ENCODE results near the gene FNDC7.
"Not testable (repeated sequence)": the region's sequence is repeated elsewhere in the genome, so short reads cannot be mapped to it uniquely, and the experiment has no call there.

FNDC7 gene

DNA sequence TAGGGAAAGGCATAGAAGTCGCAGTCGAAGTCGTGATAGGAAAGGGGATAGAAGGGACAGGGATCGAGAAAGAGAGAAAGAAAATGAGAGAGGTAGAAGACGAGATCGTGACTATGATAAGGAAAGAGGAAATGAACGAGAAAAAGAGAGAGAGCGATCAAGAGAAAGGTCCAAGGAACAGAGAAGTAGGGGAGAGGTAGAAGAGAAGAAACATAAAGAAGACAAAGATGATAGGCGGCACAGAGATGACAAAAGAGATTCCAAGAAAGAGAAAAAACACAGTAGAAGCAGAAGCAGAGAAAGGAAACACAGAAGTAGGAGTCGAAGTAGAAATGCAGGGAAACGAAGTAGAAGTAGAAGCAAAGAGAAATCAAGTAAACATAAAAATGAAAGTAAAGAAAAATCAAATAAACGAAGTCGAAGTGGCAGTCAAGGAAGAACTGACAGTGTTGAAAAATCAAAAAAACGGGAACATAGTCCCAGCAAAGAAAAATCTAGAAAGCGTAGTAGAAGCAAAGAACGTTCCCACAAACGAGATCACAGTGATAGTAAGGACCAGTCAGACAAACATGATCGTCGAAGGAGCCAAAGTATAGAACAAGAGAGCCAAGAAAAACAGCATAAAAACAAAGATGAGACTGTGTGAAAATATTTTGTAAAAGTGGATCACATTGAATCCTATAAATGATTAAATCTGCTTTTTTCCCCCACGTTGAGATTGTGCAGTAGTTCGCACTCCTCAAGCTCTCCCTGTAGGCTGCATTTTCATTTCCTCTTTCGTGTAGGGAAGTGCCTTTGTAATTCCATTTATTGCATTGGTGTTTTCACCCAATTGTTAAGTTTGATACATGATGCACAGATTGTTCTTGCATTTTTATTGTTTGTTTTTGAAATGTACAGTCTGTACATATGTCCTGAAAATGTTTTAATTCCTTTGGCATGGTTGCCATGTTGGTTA lies 13.1 kb upstream of the FNDC7 start:
- DNase-seq (ENCODE audit: low read depth), result no peak
- TF ChIP-seq CTCF (conservative IDR thresholded peaks at IDR 0.05; ENCODE audit: low read length), result no peak
- H3K4me3 ChIP-seq (ENCODE audit: low read length), result no peak overlapping the region

DNA sequence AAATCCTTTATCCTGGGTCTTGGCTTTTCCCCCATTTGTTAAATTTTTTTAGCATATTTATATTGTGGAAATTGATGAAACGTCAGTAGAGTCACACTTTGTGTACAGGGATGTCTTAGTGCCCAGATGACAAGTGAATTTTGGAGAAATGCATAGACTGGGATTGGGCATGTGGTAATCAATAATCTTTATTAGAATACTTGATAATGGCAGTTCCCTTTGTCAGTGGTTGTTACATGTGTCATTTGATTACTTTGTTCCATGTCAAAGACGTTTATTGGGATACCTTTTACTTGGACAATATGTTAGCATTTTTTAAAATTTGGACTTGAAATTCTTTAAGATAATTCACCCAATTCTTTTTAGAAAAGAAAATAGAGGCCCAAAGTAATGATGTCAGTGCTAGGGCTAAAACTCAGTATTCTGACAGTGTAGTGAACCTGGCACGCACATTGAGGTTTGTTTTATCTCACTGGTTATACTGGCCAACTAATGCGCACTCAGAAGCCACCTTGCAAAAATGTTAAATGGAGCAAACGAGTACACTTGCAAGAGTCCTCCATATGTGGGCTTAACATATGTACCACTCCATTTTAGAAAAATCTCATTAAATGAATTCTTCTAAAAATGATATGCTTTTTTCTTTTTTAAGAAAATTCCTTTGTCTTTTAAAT lies 11.4 kb upstream of the FNDC7 start:
- TF ChIP-seq CTCF (conservative IDR thresholded peaks at IDR 0.05; ENCODE audit: low read length), result no peak

GRCh38 chr1:108702109-108702508 lies 10.6 kb upstream of the FNDC7 start:
- not testable (repeated sequence) for H3K4me3 ChIP-seq (ENCODE audit: low read length)

More for the DNA sequence above, 11.4 kb upstream of the FNDC7 start:
- no peak overlapping the region for H3K4me3 ChIP-seq (ENCODE audit: low read length)
- DNase-seq (ENCODE audit: low read depth), result no peak

GRCh38 chr1:108703939-108704338 lies 8.8 kb upstream of the FNDC7 start:
- TF ChIP-seq CTCF (conservative IDR thresholded peaks at IDR 0.05; ENCODE audit: low read length), result no peak
- DNase-seq (ENCODE audit: low read depth), result no peak
- no peak overlapping the region for H3K4me3 ChIP-seq (ENCODE audit: low read length)

More at GRCh38 chr1:108702109-108702508, 10.6 kb upstream of the FNDC7 start:
- not testable (repeated sequence) for DNase-seq (ENCODE audit: low read depth)

DNA sequence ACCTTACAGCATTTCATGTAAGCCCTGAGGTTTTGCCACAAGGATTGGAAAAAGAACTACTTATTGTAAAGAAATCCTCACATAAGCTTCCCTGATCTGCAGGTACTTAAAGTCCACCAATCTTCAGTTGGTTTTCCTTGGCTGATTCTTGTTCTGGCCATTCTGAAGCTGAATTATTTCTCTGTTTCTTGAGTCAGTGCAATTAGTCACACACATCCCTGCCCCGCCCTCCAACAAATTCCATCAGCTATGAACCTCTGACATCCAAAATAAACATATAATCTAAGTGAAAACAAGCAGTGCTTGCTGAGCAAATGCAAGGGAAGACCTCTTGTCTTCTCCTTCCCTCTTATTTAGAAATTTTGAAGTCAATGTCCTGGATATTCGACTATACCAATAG lies 8.2 kb upstream of the FNDC7 start:
- H3K4me3 ChIP-seq (ENCODE audit: low read length), result no peak overlapping the region
- peak; percentile 73 for DNase-seq (ENCODE audit: low read depth)
- TF ChIP-seq CTCF (conservative IDR thresholded peaks at IDR 0.05; ENCODE audit: low read length), result no peak

DNA sequence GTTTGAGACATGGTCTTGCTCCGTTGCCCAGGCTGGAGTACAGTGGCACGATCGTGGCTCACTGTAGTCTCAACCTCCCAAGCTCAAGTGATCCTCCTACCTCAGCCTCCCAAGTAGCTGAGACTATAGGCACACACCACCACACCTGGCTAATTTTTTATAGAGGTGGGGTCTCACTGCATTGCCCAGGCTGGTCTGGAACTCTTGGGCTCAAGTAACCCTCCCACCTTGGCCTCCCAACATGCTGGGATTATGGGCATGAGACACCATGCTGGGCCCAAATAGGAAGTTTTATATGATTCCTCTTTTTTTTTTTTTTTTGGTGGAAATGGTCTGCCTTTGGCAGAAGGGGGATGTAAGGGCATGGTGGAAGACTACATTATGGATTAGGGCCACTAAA lies 6.1 kb upstream of the FNDC7 start:
- TF ChIP-seq CTCF (conservative IDR thresholded peaks at IDR 0.05; ENCODE audit: low read length), result no peak
- H3K4me3 ChIP-seq (ENCODE audit: low read length), result no peak overlapping the region

DNA sequence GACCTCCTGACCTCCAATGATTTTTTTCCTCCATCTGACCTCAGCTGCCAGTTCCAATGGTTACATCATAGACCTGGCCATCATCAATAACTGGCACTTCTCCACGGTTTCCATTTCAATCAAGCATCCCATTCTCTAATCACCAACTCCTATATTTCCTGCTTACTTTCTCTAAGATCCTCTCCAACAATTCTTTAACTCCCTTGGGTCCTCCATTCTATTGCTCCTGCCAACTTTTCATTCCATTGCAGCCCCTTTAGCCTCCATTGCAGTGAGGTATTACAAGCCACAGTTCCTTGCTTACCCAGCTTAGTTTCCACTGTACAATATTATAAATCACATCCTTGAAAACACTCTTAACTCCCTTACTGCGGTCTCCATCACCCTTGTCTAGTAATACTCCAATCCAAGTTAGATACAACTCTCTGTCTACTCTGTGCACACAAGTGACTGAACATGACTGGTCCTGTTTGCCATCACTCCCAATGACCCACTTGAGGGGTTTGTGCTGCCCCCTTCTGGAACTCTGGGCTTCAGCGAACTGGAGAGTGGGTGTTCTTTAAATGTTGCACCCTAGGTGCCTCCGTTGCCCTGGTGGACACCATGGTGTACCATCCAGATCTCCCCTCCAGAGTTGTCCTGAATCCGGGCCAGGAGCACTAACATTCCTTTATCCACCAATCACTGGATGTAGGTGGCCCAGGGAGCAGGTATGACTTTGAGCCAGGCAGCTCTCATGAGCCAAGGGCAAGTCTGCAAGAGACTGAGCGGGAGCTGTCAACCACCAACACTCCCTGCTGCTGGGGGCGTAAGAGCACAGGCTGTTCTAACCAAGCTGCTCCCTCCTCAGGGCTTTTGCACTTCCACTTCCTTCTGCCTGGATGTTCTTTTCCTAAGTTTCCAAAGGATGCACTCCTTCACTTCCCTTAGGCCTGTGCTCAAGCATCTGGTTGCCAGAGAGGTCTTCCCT lies 3.7 kb upstream of the FNDC7 start:
- DNase-seq (ENCODE audit: low read depth), result no peak
- H3K4me3 ChIP-seq (ENCODE audit: low read length), result no peak overlapping the region
- 0 out of 2 replicates have a peak, but pooled peaks have one; percentile 11 for TF ChIP-seq CTCF (conservative IDR thresholded peaks at IDR 0.05; ENCODE audit: low read length)

More for the DNA sequence above, 6.1 kb upstream of the FNDC7 start:
- DNase-seq (ENCODE audit: low read depth), result no peak

Measured in AG10803 (cell line).